Caco-2 (cell line): ENCODE data around the gene FRYL. TPM values are rescaled to one million over a fixed set of nuclear protein-coding genes. Genes with fewer than 3 reads are reported as not detected.

Source experiments
- BruUV-seq: library from RNA; stranded (reverse); fragments of 400-500 nt; replicated peaks from 2 replicates; lab custom pipeline; 2021; lab: Mats Ljungman, UMichigan
- CTCF ChIA-PET: fragments of 300-600 bp; sonication (Branson Sonifier 250); formaldehyde crosslinking; loops from one replicate; lab custom pipeline; 2022; ENCODE audit warnings: antibody characterized with exemption; lab: Charles Lee
- POLR2A ChIA-PET: fragments of 300-600 bp; sonication (Branson Sonifier 250); formaldehyde crosslinking; loops from one replicate; lab custom pipeline; 2022; ENCODE audit warnings: antibody characterized with exemption; lab: Charles Lee
- DNase-seq, 2 experiments: peaks; one replicate each; pipeline versions ENCODE4 v3.0.0 to v3.0.0-alpha.2; 2020 to 2022
- H3K27me3 ChIP-seq: replicated peaks from 2 replicates; pipeline ENCODE4 v1.6.0; 2011; ENCODE audit warnings: low read length; ENCODE audit not compliant: control insufficient read depth, insufficient read depth
- H3K36me3 ChIP-seq: 2 replicates; pipeline ENCODE4 v1.5.1; 2011; ENCODE audit warnings: low read length; ENCODE audit not compliant: control insufficient read depth, insufficient read depth
- H3K4me1 ChIP-seq: fragments of 250-450 bp; sonication (Bioruptor Pico); 2 replicates; pipeline ENCODE4 v1.5.1; 2020; ENCODE audit warnings: mild to moderate bottlenecking
- H3K4me3 ChIP-seq: 2 replicates; pipeline ENCODE4 v1.5.1; 2011; ENCODE audit warnings: low read depth, mild to moderate bottlenecking, control low read depth, low read length
- H3K9me3 ChIP-seq: fragments of 250-450 bp; sonication (Bioruptor Pico); 2 replicates; pipeline ENCODE4 v1.5.1; 2020; ENCODE audit warnings: mild to moderate bottlenecking, moderate library complexity
- H3K27ac Mint-ChIP-seq: one replicate; pipeline ENCODE4 v1.8.0; 2022; ENCODE audit warnings: mixed read lengths; ENCODE audit not compliant: unreplicated experiment
- H3K27me3 Mint-ChIP-seq: one replicate; pipeline ENCODE4 v1.8.0; 2022; ENCODE audit warnings: mixed read lengths; ENCODE audit not compliant: insufficient read depth, unreplicated experiment
- H3K36me3 Mint-ChIP-seq: one replicate; pipeline ENCODE4 v1.8.0; 2022; ENCODE audit warnings: mild to moderate bottlenecking, mixed read lengths; ENCODE audit not compliant: insufficient read depth, unreplicated experiment
- H3K4me1 Mint-ChIP-seq: one replicate; pipeline ENCODE4 v1.8.0; 2022; ENCODE audit warnings: low read depth, mixed read lengths; ENCODE audit not compliant: unreplicated experiment
- H3K4me3 Mint-ChIP-seq: one replicate; pipeline ENCODE4 v1.8.0; 2022; ENCODE audit warnings: mild to moderate bottlenecking, moderate library complexity, mixed read lengths; ENCODE audit not compliant: unreplicated experiment
- H3K9me3 Mint-ChIP-seq: one replicate; pipeline ENCODE4 v1.8.0; 2022; ENCODE audit warnings: mixed read lengths; ENCODE audit not compliant: unreplicated experiment
- CTCF ChIP-seq, 2 experiments: fragments of 200-600 bp in 1 of 2; IDR thresholded peaks; 1 replicate in 1 of 2; 2 replicates in 1 of 2; pipeline versions ENCODE4 v1.5.1 to v1.8.0; 2011 to 2022; ENCODE audit warnings: antibody characterized with exemption in 1 of 2, control low read depth in 1 of 2, inconsistent platforms in 1 of 2, low read depth in 1 of 2, low read length in 1 of 2, mild to moderate bottlenecking in 1 of 2, moderate library complexity in 1 of 2; ENCODE audit not compliant: insufficient read depth in 1 of 2, severe bottlenecking in 1 of 2, unreplicated experiment in 1 of 2
- intact Hi-C: fragments of 100-400 bp; cut with micrococcal nuclease; formaldehyde crosslinking; loops from one replicate; pipeline ENCODE4 v1.10.0; 2022; ENCODE audit not compliant: unreplicated experiment
- total RNA-seq: library from RNA; stranded (reverse); gene quantifications from 2 replicates; pipeline ENCODE4 v1.2.3, GENCODE V29; 2022

The FRYL gene
- total RNA-seq, 1 experiment from 2014 or later: 27.4 TPM

- Mint-ChIP-seq H3K9me3 (no peaks in the 10 kb centered on the region), H3K4me3 (no peak overlapping the region), H3K4me1 (no peaks in the 10 kb centered on the region), H3K36me3 (peaks cover under 1% of the 10 kb centered on the region), H3K27ac (no peak overlapping the region), H3K27me3 (no peaks in the 10 kb centered on the region)
- Histone ChIP-seq H3K36me3 (no peaks in the 10 kb centered on the region), H3K4me3 (no peak overlapping the region), H3K9me3 (no peaks in the 10 kb centered on the region), H3K4me1 (no peaks in the 10 kb centered on the region), H3K27me3 (no peaks in the 10 kb centered on the region)
- DNase-seq: no peak
- no TSS peak for BruUV-seq
- intact Hi-C loops: no loop called here
- ChIA-PET POLR2A (no interaction called here), CTCF (no interaction called here)
- TF ChIP-seq CTCF (IDR thresholded peaks at IDR 0.05; ENCODE audit: insufficient read depth in 1 of 2, low read depth in 1 of 2, low read length in 1 of 2, severe bottlenecking in 1 of 2, unreplicated experiment in 1 of 2): no peak
Observed at GRCh38 chr4:48594180-48594579, 185.9 kb downstream of the FRYL start.

GRCh38 chr4:48591372-48591771 is 188.7 kb downstream of the FRYL start:
- H3K4me1 Mint-ChIP-seq: no peaks in the 10 kb centered on the region
- ChIA-PET POLR2A (no interaction called here), CTCF (no interaction called here)
- no peak for DNase-seq
- no peaks in the 10 kb centered on the region for H3K9me3 ChIP-seq
- no TSS peak for BruUV-seq
- H3K9me3 Mint-ChIP-seq: no peaks in the 10 kb centered on the region
- H3K4me3 Mint-ChIP-seq: no peak overlapping the region
- no peaks in the 10 kb centered on the region for H3K27me3 Mint-ChIP-seq
- TF ChIP-seq CTCF (IDR thresholded peaks at IDR 0.05; ENCODE audit: insufficient read depth in 1 of 2, low read depth in 1 of 2, low read length in 1 of 2, severe bottlenecking in 1 of 2, unreplicated experiment in 1 of 2): no peak
- H3K27me3 ChIP-seq: no peaks in the 10 kb centered on the region
- no peaks in the 10 kb centered on the region for H3K36me3 ChIP-seq
- H3K4me3 ChIP-seq: no peak overlapping the region
- no peaks in the 10 kb centered on the region for H3K4me1 ChIP-seq
- H3K36me3 Mint-ChIP-seq: peaks cover 12% of the 10 kb centered on the region
- intact Hi-C loops: no loop called here
- H3K27ac Mint-ChIP-seq: no peak overlapping the region

DNA sequence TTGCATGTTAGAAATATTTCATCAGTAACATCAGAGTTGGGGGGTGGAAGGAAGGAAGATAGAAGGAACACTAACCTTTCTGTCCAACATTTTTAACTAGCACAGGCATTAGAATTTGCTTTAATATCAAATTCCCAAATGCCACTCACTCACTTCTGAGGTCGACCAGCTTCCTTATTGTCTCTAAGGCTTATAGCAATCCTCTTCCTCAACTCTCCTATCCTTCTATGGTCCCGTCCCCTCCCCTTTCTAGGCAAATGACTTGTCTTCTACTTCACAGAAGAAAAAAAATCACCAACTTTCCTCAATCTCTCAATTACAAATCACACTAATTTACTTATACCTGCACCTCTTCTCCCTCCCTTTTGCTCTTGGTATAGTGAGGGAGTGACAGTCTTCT is 189.2 kb downstream of the FRYL start:
- H3K27me3 ChIP-seq: no peaks in the 10 kb centered on the region
- DNase-seq: no peak
- Mint-ChIP-seq H3K27me3 (no peaks in the 10 kb centered on the region), H3K4me3 (no peak overlapping the region), H3K9me3 (no peaks in the 10 kb centered on the region), H3K36me3 (peaks cover 12% of the 10 kb centered on the region), H3K27ac (no peak overlapping the region), H3K4me1 (peaks cover 3% of the 10 kb centered on the region)
- no peaks in the 10 kb centered on the region for H3K4me1 ChIP-seq
- ChIA-PET CTCF (no interaction called here), POLR2A (no interaction called here)
- TF ChIP-seq CTCF (IDR thresholded peaks at IDR 0.05; ENCODE audit: insufficient read depth in 1 of 2, low read depth in 1 of 2, low read length in 1 of 2, severe bottlenecking in 1 of 2, unreplicated experiment in 1 of 2): no peak
- no peak overlapping the region for H3K4me3 ChIP-seq
- intact Hi-C loops: no loop called here
- no peaks in the 10 kb centered on the region for H3K36me3 ChIP-seq
- no TSS peak for BruUV-seq
- no peaks in the 10 kb centered on the region for H3K9me3 ChIP-seq
